Medulla oblongata (tissue), 1 donor: ENCODE measurements around the gene NDRG4.

ENCODE experiments used
- DNase-seq: peaks from one replicate; pipeline ENCODE4 v3.0.0-alpha.2; 2015; ENCODE audit errors: extremely low spot score

NDRG4 gene

GRCh38 chr16:58499615-58500351, at the start of gene NDRG4:
NDRG4 (plus strand) TSS chr16:58500143; CDS start chr16:58500249, 106 bp downstream.
- DNase-seq, result peak; percentile 94

GRCh38 chr16:58450590-58450989, 49.4 kb upstream of the NDRG4 start:
- no peak for DNase-seq

GRCh38 chr16:58451265-58451689, 48.7 kb upstream of the NDRG4 start:
- no peak for DNase-seq

GRCh38 chr16:58451945-58452401, 48.0 kb upstream of the NDRG4 start:
- no peak for DNase-seq

- no peak for DNase-seq
Observed at GRCh38 chr16:58452640-58453039, 47.3 kb upstream of the NDRG4 start.

GRCh38 chr16:58454178-58454577, 45.8 kb upstream of the NDRG4 start:
- no peak for DNase-seq

- no peak for DNase-seq
Observed at GRCh38 chr16:58454856-58455255, 45.1 kb upstream of the NDRG4 start.

GRCh38 chr16:58455750-58456149, 44.2 kb upstream of the NDRG4 start:
- DNase-seq, result no peak

- DNase-seq, result no peak
Observed at GRCh38 chr16:58456193-58456592, 43.8 kb upstream of the NDRG4 start.

GRCh38 chr16:58458606-58459343, 41.2 kb upstream of the NDRG4 start:
- no peak for DNase-seq

- no peak for DNase-seq
Observed at GRCh38 chr16:58459344-58460218, 40.4 kb upstream of the NDRG4 start.

GRCh38 chr16:58460219-58460610, 39.7 kb upstream of the NDRG4 start:
- DNase-seq, result no peak

- DNase-seq, result no peak
Observed at GRCh38 chr16:58461056-58461455, 38.9 kb upstream of the NDRG4 start.

GRCh38 chr16:58461640-58462039, 38.3 kb upstream of the NDRG4 start:
- no peak for DNase-seq

GRCh38 chr16:58462089-58462488, 37.9 kb upstream of the NDRG4 start:
- DNase-seq, result no peak

GRCh38 chr16:58462499-58462996, 37.4 kb upstream of the NDRG4 start:
- DNase-seq, result no peak

GRCh38 chr16:58462997-58463941, 36.7 kb upstream of the NDRG4 start:
- DNase-seq, result no peak

GRCh38 chr16:58464047-58464915, 35.7 kb upstream of the NDRG4 start:
- no peak for DNase-seq

- no peak for DNase-seq
Observed at GRCh38 chr16:58464916-58465731, 34.8 kb upstream of the NDRG4 start.
